GM12892 (cell line): ENCODE measurements around the gene GOLGA6L4. TPM values are rescaled to one million over a fixed set of nuclear protein-coding genes. Genes with fewer than 3 reads are reported as not detected.
"Not testable (repeated sequence)": the region's sequence is repeated elsewhere in the genome, so short reads cannot be mapped to it uniquely, and the experiment has no call there.

ENCODE experiments used
- DNase-seq: peaks from one replicate; pipeline ENCODE4 v3.0.0; 2011; ENCODE audit not compliant: insufficient read length
- FAIRE-seq: peaks from 2 replicates; lab custom pipeline; 2011; peaks lifted over from hg19 to GRCh38; lab: Jason Lieb, UNC
- polyA plus RNA-seq: library from polyadenylated mRNA; unstranded; fragments of >200 nt; gene quantifications from one replicate; pipeline ENCODE4 v1.2.1, GENCODE V29; 2012; ENCODE audit warnings: missing spikeins, inconsistent platforms; ENCODE audit not compliant: missing spikeins

Gene GOLGA6L4
- 0.76 TPM for polyA plus RNA-seq

GRCh38 chr15:84235573-84235972 is at the start of gene GOLGA6L4:
TSS of gene GOLGA6L4 (plus strand) at chr15:84235773. CDS start at chr15:84235835, 62 bp downstream.
- FAIRE-seq, DNase-seq: not testable (repeated sequence)

- FAIRE-seq, DNase-seq: not testable (repeated sequence)
Observed at GRCh38 chr15:84192982-84193381, 42.6 kb upstream of the GOLGA6L4 start.

GRCh38 chr15:84195603-84196002 is 40.0 kb upstream of the GOLGA6L4 start:
- FAIRE-seq = not testable (repeated sequence)

GRCh38 chr15:84196530-84197188 is 38.9 kb upstream of the GOLGA6L4 start:
- DNase-seq, FAIRE-seq: not testable (repeated sequence)

More at GRCh38 chr15:84195603-84196002, 40.0 kb upstream of the GOLGA6L4 start:
- DNase-seq = not testable (repeated sequence)

GRCh38 chr15:84199865-84200264 is 35.7 kb upstream of the GOLGA6L4 start:
- not testable (repeated sequence) for FAIRE-seq

GRCh38 chr15:84246441-84246840 is 10.9 kb downstream of the GOLGA6L4 start:
- FAIRE-seq, DNase-seq: not testable (repeated sequence)

More at GRCh38 chr15:84199865-84200264, 35.7 kb upstream of the GOLGA6L4 start:
- not testable (repeated sequence) for DNase-seq
